HG03575 (cell line): ENCODE measurements around the gene TOM1L2.
"Not testable (repeated sequence)": the region's sequence is repeated elsewhere in the genome, so short reads cannot be mapped to it uniquely, and the experiment has no call there.

Experiments
- ATAC-seq: cut with Tn5 transposase; IDR thresholded peaks from one replicate; pipeline ENCODE4 v1.9.1; 2021; ENCODE audit not compliant: unreplicated experiment, insufficient number of reproducible peaks, low FRiP score; ENCODE audit errors: extremely low read depth

TOM1L2 gene

DNA sequence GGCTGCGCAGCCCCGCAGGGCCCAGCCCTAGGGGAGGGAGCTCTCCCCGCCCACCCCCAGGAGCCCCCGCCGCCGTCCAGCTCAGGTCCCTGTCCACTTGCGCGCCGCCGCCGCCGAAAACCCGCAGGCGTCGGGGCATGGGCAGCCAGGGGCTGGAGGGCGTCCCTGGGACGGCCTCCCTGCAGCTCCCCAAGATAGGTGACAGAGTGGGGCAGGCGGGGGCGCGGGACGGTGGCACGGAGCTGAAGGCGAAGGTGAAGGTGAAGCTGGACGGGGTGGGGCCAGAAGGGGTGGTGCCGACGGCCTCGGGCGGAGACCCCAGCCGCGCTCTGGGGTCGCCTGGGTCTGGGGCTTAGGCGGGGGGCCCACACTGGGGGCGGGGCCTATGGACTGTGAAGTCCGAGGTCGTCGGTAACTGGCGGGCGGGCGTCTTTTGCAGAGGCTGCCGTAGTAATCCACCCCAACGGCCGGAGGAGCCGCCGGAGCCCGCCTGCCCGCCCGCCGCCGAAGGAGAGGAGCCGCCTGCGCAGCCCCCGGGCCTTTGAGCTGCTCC is 162.6 kb downstream of the TOM1L2 start:
- ATAC-seq, result no peak

DNA sequence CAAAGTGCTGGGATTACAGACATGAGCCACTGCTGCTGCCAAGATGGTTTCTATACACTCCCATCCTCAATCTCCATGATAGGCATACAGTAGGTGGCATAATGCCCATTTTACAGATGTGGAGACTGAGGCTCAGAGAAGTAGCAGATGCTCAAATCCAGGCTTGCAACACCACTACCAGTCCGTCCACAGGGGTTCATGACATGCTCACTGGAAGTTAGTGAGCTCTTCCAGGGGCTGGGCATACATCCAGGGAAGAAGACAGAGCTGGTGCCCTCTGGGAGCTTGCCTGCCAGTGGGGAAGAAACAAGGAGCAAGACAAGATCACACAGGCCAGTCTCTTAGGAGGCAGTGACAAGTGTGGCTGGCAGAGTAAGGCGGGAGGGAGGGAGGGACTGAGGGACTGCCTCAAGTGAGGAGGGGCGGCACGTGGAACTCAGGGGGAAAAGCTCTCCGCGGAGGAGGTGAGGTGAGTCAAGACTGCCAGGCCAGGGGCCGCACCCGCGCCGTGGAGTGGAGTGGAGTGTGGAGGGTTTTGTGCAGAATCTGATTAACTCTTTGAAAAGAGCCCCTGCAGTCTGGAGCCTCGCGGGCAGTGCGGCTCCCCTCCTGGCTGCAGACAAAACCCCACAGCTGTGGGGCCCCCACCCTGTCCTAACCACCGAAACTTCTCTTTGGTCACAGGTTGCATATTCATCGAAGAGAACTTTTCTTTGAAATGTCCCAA is 163.3 kb downstream of the TOM1L2 start:
- ATAC-seq, result no peak

DNA sequence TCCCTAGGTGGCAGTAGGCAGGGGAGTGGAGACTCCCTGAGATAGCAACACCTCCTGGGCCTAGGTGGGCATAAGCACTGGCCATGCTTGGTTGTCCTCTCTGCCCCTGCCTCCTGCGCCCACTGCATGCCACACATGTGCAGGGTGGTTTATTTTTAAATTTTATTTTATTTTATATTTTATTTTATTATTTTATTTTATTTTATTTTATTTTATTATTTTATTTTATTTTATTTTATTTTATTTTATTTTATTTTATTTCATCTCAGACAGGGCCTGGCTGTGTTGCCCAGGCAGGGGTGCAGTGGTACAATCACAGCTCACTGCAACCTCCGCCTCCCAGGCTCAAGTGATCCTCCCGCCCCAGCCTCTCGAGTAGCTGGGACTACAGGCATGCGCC is 164.0 kb downstream of the TOM1L2 start:
- not testable (repeated sequence) for ATAC-seq

DNA sequence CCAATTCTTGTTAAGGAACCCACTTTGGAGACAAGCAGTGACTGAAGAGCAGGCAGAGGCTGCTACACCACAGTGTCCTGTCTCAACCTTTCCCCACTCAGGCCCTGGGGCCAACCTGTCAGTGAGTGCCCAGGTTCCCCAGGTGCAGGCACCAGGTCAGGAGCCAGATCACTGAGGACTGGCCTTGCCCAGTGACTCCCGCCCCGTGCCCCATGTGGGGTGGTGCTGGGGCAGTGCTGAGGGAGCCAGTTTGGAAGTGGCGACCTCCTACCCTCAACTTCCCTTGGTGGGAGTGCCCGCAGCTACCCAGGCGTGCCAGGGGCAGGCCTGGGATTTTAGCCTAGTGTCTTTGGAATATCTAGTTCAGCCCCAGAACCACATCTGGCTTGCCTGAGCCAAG is 164.8 kb downstream of the TOM1L2 start:
- no peak for ATAC-seq

DNA sequence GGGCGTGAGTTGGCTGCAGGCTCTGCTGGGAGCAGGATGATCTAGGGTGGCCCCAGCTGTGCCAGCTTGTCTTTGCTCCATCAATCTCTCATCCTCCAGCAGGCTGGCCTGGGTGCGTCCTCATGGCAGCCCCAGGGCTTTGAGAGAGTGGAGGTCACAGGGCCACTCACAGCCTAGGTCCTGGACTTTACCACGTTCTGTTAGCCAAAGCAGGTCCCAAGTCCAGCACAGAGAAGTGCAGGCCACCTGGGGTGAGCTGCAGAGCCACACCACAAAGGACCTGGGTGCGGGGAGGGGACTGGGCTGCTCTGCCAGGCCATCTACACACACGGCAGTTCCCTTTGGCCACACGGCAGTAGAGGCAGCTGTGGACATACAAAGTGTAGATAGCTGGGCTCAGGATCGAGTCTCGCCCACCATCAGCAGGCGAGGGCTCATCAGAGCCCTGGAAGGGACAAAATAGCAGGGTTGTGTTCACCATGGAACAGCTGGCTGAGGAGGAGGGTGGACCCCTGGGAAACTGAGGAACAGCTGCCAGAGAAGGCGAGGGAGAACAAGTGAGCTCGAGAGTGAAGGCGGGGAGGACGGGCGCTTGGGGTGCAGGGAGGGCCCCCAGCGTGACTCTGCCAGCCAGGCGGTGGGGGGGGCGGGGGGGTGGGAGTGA is 165.5 kb downstream of the TOM1L2 start:
- no peak for ATAC-seq

DNA sequence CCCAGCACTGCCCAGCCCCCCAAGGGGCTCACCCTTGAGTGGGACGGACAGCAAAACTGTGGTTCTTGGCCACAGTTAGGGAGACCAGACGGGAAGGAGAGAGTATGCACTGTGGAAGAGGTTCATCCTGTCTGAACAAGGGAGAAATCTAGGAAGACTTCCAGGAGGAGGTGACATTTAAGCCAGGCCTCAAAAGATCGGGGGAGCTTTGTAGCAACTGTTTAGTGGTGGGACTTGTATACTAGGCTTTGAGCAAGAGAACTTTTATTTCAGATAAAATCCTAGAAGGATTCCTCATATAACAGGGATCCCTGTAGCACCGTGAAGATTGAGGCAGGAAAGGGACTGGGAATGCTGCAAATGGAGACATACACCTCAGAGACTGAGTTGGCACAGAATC is 166.2 kb downstream of the TOM1L2 start:
- ATAC-seq, result no peak

DNA sequence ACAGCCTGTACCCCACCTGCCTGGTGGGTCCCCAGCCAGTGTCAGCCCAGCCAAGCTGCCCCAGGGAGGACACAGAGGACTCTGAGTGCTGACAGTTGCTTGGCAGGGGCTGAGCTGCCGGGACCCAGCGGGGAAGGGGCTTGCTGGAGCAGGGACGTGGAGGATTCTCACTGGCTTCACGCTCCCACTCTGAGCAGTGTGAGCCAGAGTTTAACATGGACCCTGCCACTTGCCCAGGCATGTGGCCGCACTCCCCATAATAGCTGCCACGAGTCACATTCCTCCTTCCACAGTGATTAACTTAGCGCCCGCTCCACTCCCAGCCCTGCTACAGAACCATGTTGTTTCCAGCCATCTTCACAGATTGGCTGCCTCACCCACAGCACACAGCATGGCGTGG is 166.6 kb downstream of the TOM1L2 start:
- ATAC-seq, result no peak

DNA sequence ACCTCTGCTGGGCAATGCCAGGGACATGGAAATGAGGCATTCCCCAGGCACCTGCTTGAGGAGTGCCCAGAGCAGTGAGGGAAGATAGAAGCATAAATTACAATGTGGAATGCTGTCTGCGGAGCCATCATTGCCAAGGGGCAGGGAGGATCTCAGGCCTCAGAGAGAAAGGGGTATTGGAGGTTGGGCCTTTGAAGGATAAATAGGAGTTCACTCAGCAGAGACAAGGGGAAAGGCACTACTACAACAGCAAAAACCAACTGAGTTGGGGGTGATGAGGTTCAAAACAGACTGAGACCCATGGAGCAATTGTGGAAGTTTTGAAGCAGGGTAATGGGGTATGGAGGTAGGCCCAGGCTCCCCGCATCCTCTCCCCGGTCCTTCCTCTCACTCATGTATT is 168.2 kb downstream of the TOM1L2 start:
- no peak for ATAC-seq

DNA sequence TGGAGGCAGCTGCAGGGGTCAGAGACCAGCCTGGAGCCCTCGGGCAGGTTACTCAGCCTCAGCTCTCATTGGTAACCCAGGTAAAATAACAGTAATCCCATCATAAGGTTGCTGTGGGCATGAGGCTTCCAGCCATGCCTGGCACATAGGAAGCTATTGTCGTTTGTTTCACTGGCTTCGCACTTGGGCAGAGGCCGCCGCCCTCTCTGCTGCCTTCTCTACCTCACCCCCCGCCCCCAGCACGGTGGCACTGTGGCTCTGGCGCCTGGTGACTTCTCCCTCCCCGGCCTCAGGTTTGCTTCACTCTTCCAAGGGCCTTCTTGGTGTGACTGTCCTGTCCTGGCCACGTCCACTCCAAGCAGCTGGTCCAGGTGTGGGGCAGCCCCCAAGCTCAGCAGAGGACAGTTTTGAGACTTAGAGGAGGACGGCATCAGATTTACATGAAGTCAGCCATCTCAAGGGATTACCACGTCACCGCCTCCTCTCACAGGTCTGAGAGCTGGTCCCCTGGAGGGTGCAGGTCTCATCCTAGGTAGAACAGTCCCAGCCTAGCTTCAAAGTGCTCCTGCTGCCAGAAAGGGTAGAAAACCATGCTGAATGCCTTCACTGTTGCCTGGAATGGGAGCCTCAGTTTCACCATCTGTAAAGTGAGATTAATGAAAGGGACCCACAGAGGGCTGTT is 170.3 kb downstream of the TOM1L2 start:
- no peak for ATAC-seq

DNA sequence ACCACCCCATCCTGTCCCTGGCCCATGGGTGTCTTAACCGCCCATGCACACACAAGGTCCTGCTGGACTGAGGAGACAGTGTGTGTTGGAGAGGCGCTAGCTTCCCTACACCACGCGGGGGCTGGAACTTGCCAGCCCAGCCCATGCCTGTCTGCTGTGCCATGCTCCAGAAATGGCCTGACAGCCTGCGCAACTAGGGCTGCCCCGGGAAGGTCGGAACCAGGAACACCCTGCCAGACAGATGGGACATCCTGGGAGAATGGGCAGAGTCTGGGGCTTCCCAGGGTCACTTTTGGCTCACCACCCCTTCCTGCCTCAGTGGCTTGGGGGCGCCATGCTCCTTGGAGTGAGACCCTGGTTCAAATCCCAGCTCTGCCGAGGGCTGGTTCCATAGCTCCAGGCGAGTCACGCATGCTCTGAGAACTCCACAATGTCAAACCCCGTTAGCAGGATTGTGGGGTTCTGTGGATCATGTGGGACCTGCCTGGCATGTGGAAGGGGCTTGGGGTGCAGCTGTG is 171.6 kb downstream of the TOM1L2 start:
- ATAC-seq, result no peak

DNA sequence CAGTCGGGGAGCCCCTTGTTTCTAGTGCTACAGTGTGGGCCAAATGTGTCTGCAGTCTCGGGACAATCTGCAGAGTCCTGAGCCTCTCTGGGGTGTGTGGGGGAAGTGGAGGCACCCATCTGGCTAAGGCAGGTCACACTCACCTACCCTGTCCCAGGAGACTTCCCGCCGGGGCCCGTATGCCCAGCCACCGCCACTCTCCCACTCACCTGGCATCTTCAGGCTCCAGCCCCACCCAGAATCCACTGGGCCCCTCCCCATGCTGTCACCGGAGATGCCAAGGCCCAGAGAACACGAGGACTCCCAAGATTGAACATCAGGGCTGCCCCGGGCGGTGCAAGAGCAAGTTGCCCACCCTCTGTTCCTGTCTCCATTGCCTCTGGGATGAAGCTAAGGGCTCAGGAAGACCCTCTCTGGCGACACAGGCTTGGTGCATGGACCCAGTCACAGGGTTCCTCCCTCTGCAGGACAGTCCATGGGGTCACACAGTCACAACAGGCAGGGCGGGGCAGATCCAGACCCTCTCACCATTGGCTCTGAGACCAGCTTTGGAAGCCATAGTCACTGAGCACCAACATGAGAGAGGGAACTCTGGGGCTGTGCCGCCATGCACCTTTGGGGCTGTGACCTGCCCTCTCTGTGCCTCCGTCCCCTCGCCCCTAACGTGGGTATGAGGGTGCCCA is 173.5 kb downstream of the TOM1L2 start:
- ATAC-seq, result no peak

DNA sequence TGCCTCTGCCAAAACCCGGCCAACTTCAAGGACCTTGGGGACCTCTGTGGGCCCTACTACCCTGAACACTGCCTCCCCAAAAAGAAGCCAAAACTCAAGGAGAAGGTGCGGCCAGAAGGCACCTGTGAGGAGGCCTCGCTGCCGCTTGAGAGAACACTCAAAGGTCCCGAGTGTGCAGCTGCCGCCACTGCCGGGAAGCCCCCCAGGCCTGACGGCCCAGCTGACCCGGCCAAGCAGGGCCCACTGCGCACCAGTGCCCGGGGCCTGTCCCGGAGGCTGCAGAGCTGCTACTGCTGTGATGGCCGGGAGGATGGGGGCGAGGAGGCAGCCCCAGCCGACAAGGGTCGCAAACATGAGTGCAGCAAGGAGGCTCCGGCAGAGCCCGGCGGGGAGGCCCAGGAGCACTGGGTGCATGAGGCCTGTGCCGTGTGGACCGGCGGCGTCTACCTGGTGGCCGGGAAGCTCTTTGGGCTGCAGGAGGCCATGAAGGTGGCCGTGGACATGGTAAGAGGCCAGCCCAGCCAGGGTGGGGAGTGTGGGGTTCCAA is 174.1 kb downstream of the TOM1L2 start:
- ATAC-seq, result no peak

DNA sequence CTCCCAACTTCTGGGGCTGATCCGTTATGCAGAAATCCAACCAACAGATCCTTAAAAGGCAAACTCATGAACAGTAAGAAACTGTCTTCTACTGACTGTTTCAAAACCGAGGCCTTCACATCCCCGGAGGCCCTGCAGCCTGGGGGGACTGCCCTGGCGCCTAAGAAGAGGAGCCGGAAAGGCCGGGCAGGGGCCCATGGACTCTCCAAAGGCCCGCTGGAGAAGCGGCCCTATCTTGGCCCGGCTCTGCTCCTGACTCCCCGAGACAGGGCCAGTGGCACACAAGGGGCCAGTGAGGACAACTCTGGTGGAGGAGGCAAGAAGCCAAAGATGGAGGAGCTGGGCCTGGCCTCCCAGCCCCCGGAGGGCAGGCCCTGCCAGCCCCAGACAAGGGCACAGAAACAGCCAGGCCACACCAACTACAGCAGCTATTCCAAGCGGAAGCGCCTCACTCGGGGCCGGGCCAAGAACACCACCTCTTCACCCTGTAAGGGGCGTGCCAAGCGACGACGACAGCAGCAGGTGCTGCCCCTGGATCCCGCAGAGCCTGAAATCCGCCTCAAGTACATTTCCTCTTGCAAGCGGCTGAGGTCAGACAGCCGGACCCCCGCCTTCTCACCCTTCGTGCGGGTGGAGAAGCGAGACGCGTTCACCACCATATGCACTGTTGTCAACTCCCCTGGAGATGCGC is 174.9 kb downstream of the TOM1L2 start:
- ATAC-seq, result no peak

DNA sequence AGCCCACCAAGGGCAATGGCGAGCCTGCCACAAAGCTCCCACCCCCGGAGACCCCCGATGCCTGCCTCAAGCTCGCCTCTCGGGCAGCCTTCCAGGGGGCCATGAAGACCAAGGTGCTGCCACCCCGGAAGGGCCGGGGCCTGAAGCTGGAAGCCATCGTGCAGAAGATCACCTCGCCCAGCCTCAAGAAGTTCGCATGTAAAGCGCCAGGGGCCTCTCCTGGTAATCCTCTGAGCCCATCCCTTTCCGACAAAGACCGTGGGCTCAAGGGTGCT is 175.5 kb downstream of the TOM1L2 start:
- no peak for ATAC-seq

DNA sequence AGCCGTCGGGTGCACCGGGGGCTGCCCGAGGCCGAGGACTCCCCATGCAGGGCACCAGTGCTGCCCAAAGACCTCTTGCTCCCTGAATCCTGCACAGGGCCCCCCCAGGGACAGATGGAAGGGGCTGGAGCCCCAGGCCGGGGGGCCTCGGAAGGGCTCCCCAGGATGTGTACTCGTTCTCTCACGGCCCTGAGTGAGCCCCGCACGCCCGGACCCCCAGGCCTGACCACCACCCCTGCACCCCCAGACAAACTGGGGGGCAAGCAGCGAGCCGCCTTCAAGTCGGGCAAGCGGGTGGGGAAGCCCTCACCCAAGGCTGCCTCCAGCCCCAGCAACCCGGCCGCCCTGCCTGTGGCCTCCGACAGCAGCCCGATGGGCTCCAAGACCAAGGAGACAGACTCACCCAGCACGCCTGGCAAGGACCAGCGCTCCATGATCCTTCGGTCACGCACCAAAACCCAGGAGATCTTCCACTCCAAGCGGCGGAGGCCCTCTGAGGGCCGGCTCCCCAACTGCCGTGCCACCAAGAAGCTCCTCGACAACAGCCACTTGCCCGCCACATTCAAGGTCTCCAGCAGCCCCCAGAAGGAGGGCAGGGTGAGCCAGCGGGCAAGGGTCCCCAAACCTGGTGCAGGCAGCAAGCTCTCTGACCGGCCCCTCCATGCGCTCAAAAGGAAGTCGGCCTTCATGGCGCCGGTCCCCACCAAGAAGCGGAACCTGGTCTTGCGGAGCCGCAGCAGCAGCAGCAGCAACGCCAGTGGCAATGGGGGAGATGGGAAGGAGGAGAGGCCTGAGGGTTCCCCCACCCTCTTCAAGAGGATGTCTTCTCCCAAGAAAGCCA is 176.0 kb downstream of the TOM1L2 start:
- ATAC-seq, result no peak

DNA sequence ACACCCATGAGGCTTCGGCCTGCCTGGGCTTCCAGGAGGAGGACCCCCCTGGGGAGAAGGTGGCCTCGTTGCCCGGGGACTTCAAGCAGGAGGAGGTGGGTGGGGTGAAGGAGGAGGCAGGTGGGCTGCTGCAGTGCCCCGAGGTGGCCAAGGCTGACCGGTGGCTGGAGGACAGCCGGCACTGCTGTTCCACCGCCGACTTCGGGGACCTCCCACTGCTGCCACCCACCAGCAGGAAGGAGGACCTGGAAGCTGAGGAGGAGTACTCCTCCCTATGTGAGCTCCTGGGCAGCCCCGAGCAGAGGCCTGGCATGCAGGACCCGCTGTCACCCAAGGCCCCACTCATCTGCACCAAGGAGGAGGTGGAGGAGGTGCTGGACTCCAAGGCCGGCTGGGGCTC is 176.9 kb downstream of the TOM1L2 start:
- no peak for ATAC-seq

DNA sequence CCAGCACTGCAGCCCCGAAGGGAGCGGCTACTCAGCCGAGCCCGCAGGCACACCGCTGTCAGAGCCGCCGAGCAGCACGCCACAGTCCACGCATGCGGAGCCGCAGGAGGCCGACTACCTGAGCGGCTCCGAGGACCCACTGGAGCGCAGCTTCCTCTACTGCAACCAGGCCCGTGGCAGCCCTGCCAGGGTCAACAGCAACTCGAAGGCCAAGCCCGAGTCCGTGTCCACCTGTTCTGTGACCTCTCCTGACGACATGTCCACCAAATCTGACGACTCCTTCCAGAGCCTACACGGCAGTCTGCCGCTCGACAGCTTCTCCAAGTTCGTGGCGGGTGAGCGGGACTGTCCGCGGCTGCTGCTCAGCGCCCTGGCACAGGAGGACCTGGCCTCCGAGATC is 177.8 kb downstream of the TOM1L2 start:
- no peak for ATAC-seq
